NCI-H345 (cell line): ENCODE measurements around the gene SLBP.

Source experiments
- DNase-seq: peaks from one replicate; lab custom pipeline; 2025; lab: John Stamatoyannopoulos, UW

SLBP gene

DNA sequence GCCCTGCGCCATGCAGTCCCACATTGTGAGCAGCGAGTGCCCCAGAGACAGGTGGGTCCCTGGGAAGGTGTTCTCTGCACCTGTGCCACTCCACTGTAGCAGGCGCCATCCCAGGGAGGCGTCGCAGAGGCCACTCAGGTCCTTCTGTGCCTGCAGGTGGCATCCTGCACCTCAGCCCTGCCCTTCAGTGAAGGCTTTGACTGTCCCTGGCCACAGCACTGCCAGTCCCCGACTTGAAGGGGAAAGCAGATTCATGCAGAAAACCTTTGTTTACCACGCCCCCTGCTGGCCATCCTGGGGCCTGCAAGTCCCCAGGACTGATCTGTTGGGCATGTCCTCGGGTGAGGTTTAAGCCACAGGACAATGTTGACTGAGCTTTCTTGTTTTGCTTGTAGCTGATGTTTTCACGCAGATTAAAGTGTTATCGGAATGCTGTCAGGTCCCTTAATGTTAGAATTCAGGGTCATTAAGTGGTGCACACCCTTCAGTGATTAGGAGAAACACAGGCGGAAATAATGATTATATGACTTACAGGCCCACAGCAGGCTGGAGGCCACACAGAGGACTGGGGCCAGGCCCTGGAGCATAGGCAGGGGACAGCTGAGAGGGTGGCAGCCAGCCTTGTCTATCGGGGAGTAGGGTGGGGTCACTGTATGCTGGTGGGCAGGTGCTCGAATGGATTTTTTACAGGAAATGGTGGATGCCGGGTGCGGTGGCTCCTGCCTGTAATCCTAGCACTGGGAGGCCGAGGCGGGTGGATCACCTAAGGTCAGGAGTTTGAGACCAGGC, 14.2 kb upstream of the SLBP start:
- DNase-seq, result peak; percentile 62

- DNase-seq, result no peak
These were observed 13.4 kb upstream of the SLBP start for GRCh38 chr4:1725521-1725920.

GRCh38 chr4:1723131-1723801, 11.1 kb upstream of the SLBP start:
- no peak for DNase-seq

DNA sequence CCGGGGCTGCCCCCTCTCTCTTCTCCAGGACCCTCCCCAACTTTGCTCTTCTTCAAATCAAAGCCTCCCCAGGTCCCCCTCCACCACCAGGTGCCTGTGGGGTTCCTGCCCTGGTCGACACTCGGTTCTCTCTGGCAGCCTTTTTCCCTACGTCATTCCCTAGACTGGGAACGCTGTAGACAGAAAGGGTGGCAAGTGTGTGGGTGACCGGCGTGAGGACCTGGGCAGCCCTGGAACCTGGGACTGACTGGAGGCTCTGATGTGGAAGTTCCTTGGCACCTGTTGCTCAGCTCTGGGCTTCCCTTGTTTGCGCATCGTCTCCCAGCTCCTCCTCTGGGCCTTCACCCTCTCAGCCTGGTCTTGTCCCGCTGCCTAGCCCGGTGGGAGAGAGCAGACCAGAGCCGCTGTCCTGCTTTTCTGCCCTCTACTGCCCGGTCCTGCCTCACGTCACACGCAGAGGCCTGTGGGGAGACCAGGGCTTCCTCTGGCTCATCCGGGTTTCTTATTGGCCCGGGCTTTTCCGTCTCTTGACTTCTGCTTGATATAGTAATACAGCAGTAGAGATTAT, 10.5 kb upstream of the SLBP start:
- DNase-seq, result no peak

DNA sequence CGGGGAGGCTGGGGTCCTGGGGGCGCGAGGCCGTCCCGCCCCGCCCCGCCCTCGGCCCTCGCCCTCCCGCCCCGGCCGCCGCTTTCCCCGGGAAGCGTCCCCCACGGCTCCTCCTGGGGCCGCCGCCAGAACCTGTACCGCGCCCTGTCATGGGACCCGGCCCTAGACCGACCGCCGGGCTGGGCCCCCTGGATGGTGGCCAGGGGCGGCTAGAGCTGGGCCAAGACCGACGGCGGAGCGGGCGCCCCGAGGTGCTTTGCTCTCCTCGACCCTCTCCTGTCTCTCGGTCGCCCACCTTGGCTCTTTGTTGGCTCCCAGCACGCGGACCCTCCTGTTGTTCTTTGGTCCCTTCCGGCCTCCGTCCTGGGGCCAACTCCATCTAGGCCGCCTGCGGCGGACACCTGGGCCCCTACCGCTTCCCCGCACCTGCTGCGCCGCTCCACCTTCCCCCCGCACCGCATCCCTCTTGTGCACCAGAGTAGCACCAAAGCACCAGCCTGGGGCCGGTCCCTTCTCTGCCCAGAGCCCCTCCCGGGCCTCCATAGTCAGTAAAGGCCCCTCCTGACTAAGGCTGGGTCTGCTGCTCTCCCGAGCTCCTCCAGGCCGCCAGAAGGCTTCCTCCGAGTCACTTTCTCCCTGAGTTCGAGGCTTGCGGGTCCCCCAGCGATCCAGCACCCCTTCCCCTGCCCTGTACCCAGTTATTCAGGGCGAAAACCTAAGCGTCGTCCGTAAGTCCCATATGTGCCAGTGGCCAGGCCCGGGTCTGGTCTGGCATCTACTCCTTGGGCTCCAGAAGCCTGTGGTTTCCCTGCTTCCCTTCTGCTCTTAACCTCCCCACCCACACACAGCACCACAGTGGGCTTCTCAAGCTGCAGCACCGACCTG, 9.8 kb upstream of the SLBP start:
- no peak for DNase-seq

DNA sequence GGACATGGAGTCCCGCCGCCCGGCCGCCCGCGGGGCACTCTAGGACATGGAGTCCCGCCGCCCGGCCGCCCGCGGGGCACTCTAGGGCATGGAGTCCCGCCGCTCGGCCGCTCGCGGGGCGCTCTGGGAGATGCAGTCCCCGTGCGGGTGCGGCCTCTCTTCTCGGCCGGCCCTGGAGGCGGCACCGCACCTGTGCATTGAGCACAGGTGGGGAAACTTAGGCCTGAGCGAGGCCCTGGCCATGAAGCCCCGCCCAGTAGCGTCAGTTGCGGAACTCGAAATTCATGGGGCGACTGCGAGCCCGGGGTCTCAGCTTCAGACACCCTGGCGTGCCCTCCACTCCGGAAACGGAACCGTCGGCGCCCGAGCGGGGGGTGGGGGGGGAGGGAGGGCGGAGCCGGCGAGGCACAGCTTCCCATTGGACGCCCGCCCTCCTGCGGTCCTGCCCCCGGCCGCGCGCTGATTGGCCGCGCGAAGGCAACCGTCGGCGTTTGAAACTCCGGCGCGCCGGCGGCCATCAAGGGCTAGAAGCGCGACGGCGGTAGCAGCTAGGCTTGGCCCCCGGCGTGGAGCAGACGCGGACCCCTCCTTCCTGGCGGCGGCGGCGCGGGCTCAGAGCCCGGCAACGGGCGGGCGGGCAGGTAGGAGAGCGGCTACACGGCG, 9.0 kb upstream of the SLBP start, which contains the start of the genes TACC3 and TMEM129:
TACC3 (plus strand) TSS at position 519 of the 663 bp plus-strand sequence. CDS start 1,901 bp downstream, outside the sequence.
TMEM129 (minus strand) TSS at position 321 of the 663 bp plus-strand sequence. CDS start 486 bp downstream, outside the sequence.
- DNase-seq, result peak; percentile 95

- DNase-seq, result no peak
These were observed 8.3 kb upstream of the SLBP start for GRCh38 chr4:1720163-1720983.

DNA sequence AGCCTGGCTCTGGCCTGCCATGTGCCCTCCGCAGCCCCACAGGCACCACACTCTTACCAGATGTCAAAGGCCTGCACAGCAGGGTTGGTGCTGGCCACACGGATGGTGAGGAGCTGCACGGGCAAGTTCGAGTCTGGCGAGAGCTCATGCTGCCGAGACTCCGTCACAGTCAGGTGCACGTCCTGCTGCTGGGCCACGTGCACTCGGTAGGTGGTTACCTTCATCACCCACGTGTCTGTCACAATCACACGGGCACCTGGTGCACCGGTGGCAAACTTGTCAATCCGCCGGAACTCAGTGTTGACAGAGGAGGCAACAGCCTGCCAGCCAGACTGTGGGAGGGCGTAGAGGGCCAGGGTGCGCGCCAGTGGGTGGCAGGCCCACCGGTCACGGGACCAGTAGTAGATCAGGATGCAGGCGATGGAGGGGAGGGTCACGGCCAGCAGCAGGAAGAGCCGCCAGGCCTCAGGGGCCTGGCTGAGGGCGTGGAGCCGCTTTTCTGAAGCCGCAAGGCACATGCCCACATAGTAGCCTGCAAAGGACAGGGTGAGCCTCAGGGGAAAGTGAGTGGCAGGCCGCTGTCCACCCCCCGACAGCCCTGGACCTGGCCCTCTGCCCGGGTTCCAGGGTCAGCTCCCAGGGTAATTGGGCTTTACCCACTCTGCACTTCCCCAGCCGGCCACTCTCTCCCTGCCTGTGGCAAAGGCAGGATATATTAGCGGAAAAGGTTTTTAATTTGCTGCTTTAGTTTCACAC, 6.2 kb upstream of the SLBP start:
- DNase-seq, result no peak

DNA sequence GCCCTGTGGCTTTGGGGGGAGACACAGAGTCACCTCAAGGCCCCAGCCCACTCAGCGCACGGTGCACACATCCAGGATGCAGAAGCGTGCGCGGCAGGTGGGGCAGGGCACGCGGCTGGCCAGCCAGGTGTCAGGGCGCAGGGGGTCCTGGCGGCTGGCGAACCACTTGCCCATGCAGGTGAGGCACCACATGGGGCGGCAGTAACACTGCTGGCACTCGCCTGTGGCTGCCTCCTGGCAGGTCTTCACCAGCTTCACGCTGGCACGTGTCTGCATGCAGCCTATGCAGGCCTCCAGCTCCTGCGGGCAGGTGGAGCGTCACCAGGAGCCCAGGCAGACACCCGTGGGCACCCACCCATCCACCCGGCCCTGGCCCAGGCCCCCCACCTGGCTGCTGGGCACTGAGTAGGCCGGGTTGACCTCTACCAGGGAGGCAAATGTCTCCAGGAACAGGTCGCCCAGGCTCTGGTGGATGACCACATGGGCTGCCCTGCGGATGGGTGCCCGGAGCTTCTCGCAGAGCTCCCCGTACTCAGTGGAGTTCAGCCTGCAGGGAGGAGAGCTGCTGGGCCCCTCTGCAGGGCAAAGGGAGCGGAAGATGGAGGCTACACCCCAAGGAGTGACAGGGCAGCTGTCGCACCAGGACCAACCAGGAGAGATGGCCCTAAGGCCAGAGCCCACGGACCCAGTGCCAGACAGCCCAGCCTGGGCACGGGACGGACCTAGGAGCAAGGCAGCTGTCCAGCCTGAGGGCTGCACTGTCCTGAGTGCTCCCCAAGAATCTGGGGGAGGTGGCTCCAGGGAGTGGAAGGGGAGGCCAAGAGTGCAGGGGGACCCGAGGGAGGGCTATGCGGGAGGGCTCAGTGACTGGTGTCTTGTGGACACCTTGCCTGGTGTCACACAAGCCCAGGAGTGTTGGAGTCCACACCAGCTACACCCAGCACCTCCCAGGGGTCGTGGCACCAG, 5.3 kb upstream of the SLBP start:
- DNase-seq, result peak; percentile 62

DNA sequence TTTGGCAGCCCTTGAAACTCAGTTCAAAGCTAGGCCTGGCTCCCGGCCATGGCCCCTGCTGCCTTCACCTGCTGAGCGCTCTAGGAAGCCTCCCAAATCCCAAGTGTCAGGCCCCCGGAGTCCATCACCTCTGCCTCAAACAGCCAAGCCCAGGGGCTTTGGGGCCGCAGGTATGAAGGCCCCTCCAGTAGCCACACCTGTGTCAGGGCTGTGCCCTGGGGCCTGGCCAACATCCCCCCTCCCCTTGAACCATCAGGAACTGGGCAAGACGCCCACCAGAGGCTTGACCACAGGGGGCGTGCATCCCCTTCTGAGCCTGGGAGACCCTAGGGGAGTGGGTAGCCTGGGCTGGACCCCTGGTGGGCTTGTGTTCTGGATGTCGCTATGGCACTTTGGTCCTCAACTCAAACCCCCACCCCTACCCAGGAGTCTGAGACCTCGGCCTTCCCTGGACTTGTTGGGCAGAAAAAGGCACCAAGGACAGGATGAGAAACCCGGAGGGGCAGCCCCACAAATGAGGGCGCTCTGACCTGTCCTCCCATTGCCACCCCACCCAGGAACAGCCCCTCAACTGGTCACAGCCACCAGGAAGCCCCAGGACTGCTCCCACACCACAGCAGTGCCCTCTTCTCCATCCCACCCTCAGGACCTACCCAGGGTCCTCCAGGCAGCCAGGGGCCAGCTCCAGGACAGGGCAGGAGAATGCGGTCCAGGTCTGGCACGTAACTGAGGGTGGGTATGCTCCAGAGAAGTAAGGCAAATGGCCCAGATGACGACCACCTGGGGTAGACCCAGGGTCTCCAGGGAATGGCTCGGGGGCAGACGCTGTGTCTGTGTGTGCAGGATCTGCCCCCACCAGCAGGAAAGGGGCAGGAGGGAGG, 4.2 kb upstream of the SLBP start:
- peak; percentile 16 for DNase-seq

DNA sequence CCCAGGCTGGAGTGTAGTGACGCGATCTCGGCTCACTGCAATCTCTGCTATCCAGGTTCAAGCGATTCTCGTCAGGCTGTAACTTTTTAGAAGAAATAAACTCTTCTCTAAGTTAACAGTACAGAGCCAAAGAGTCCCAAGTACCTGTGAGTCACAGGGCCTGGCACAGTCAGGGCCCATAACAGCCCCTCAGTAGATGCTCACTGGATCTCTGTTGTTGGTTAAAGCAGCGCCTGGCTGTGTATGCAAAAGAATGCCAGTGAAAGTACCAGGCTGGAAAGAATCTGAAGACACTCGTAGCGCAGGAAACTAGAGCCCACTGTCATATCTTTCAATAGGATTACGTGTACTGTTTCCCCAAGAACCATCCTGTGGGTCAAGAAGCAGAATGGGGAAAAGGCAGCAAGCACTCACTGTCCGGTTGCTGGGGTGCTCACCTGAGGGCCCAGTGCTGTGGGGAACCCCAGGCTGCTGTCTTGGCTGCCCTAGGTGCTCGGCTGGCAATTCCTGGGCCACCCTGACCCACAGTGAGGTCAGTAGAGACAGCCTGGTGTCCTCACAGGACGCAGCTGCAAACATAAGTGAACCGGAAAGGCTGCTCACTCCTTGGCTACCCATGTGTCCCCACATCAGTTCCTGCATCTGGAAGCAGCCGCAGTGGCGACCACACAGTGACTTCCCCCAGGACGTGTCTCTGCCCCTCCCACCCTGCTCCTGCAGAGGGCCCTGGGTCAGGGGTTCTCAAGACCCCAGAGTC, 3.1 kb upstream of the SLBP start:
- DNase-seq, result no peak

GRCh38 chr4:1714303-1715001, 2.3 kb upstream of the SLBP start:
- DNase-seq, result peak; percentile 12

- peak; percentile 33 for DNase-seq
These were observed 1.1 kb upstream of the SLBP start for GRCh38 chr4:1713003-1713851.

- DNase-seq, result no peak
These were observed 426 bp downstream of the SLBP start for GRCh38 chr4:1711571-1712215.
